ENCODE data around the gene CBX7. TPM values are rescaled to one million over a fixed set of nuclear protein-coding genes. Genes with fewer than 3 reads are reported as not detected.
A peak's percentile ranks its signal among the peaks of the same experiment; 100 is the strongest.

Gene CBX7
- total RNA-seq, 1 donor from 2014 or later, result 12.7 TPM

- Mint-ChIP-seq H3K4me3 (peak within 1 kb of the TSS; percentile 83), H3K9me3 (no peaks in the 10 kb centered on the region), H3K36me3 (ENCODE audit: low read depth) (peaks cover 2% of the 10 kb centered on the region), H3K27ac (peak within 1 kb of the TSS; percentile 96), H3K27me3 (ENCODE audit: insufficient read depth) (no peaks in the 10 kb centered on the region), H3K4me1 (ENCODE audit: low read depth) (peaks cover 78% of the 10 kb centered on the region)
- intact Hi-C loops (cut with micrococcal nuclease), result loop anchor here (5.0 kb wide), 2 partner anchors 85 to 115 kb away; partner anchors contain the start of genes APOBEC3B and APOBEC3C
- DNase-seq (ENCODE audit: low spot score), result peak; percentile 32
Measured at GRCh38 chr22:39097098-39098020, 55.1 kb downstream of the CBX7 start, which contains the start of gene APOBEC3H. Gene APOBEC3H, plus strand, starts transcription at chr22:39097244. Its CDS starts 3,035 bp downstream, at chr22:39100279.

DNA sequence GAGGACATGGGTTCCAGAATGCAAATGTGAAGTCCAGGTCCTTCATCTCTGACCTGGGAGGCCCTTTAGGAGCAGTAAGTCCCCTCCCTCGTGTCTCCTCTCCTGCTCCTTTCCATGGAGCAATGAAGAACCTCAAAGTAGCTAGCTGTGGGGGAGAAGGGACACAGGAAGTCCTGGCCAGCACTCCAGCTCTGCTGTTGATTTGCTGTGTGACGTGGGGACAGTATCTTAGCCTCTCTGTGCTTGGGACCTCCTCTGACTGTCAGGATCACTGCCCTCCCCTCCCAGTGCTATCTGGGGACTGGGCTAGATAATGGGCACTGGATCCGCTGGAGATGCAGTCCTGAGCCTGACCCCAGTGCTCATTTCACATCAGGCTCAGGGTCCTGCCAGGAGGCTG, 56.5 kb downstream of the CBX7 start:
- Mint-ChIP-seq H3K27ac (peak overlapping the region; percentile 89), H3K27me3 (ENCODE audit: insufficient read depth) (no peaks in the 10 kb centered on the region), H3K36me3 (ENCODE audit: low read depth) (peaks cover 2% of the 10 kb centered on the region), H3K4me1 (ENCODE audit: low read depth) (peaks cover 89% of the 10 kb centered on the region), H3K9me3 (no peaks in the 10 kb centered on the region), H3K4me3 (peak overlapping the region; percentile 3)
- no peak for DNase-seq (ENCODE audit: low spot score)
- intact Hi-C loops (cut with micrococcal nuclease), result loop anchor here (5.0 kb wide), 2 partner anchors 84 to 114 kb away; partner anchors contain the start of genes APOBEC3B and APOBEC3C

GRCh38 chr22:39094717-39095389, 57.6 kb downstream of the CBX7 start:
- Mint-ChIP-seq H3K27ac (peak overlapping the region; percentile 89), H3K27me3 (ENCODE audit: insufficient read depth) (no peaks in the 10 kb centered on the region), H3K4me3 (no peak overlapping the region), H3K9me3 (no peaks in the 10 kb centered on the region), H3K36me3 (ENCODE audit: low read depth) (peaks cover under 1% of the 10 kb centered on the region), H3K4me1 (ENCODE audit: low read depth) (peaks cover 89% of the 10 kb centered on the region)
- DNase-seq (ENCODE audit: low spot score), result no peak
- intact Hi-C loops (cut with micrococcal nuclease), result loop anchor here (5.0 kb wide), 3 partner anchors 83 to 338 kb away; partner anchors contain the start of genes APOBEC3B, APOBEC3C and SUN2

- Mint-ChIP-seq H3K36me3 (ENCODE audit: low read depth) (peaks cover 2% of the 10 kb centered on the region), H3K4me3 (peak overlapping the region; percentile 49), H3K27me3 (ENCODE audit: insufficient read depth) (no peaks in the 10 kb centered on the region), H3K27ac (peak overlapping the region; percentile 94), H3K4me1 (ENCODE audit: low read depth) (peaks cover 86% of the 10 kb centered on the region), H3K9me3 (no peaks in the 10 kb centered on the region)
- intact Hi-C loops (cut with micrococcal nuclease), result loop anchor here (5.0 kb wide), 1 partner anchor 335 kb away; the partner anchor contains the start of gene SUN2
- DNase-seq (ENCODE audit: low spot score), result no peak
Measured at GRCh38 chr22:39092111-39092862, 60.2 kb downstream of the CBX7 start.

DNA sequence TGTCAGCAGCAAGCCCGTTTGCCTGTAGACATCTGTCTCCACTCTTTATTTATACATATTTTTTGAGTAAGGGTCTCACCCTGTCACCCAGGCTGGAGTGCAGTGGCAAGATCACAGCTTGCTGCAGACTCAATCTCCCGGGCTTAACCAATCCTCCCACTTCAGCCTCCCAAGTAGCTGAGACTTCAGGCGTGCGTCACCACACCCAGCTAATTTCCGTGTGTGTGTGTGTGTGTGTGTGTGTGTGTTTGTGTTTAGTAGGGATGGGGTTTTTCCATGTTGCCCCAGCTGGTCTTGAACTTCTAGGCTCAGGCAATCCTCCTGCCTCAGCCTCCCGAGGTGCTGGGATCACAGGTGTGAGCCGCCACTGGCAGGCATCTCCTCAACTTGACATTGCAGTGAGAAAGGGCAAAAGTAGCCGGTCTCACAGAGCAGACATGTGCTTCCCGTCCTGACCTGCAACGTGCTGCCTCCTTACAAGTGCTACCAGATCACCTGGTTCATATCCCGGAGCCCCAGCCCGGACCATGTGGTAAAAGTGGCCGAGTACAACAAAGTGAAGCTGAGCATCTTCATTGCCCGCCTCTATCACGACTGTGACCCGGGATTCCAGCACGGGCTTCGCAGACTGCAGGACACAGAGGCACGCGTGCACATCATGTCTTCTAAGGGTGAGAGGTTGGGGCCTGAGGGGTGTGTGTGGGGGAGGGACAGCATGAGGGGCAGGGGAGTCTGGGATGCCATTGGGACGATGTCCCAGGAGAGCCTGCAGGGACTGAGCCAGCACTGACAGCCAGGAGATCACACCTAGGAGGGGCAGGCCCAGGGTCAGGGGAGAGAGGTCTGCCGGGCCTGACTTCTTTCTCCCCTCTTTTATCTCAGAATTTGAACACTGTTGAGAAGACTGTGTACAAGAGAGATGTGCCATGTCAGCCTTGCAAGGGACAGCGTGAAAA, 61.1 kb downstream of the CBX7 start:
- intact Hi-C loops (cut with micrococcal nuclease), result loop anchor here (2.0 to 5.0 kb wide), 3 partner anchors 219 to 334 kb away; partner anchors contain the start of genes CBX6, RPL3 and SUN2
- no peak for DNase-seq (ENCODE audit: low spot score)
- peaks cover 85% of the 10 kb centered on the region for H3K4me1 Mint-ChIP-seq (ENCODE audit: low read depth)
- no peaks in the 10 kb centered on the region for H3K27me3 Mint-ChIP-seq (ENCODE audit: insufficient read depth)
- H3K36me3 Mint-ChIP-seq (ENCODE audit: low read depth), result peaks cover 6% of the 10 kb centered on the region
- H3K9me3 Mint-ChIP-seq, result no peaks in the 10 kb centered on the region
- H3K4me3 Mint-ChIP-seq, result peak overlapping the region; percentile 75
- H3K27ac Mint-ChIP-seq, result peak overlapping the region; percentile 94

GRCh38 chr22:39090426-39091064, 61.9 kb downstream of the CBX7 start:
- peaks cover 12% of the 10 kb centered on the region for H3K36me3 Mint-ChIP-seq (ENCODE audit: low read depth)
- no peaks in the 10 kb centered on the region for H3K9me3 Mint-ChIP-seq
- no peaks in the 10 kb centered on the region for H3K27me3 Mint-ChIP-seq (ENCODE audit: insufficient read depth)
- peak overlapping the region; percentile 75 for H3K4me3 Mint-ChIP-seq
- H3K4me1 Mint-ChIP-seq (ENCODE audit: low read depth), result peaks cover 80% of the 10 kb centered on the region
- intact Hi-C loops (cut with micrococcal nuclease), result loop anchor here (1.0 to 5.0 kb wide), 6 partner anchors 9 to 333 kb away; partner anchors contain the start of genes APOBEC3G, CBX6, RPL3 and SUN2
- peak; percentile 81 for DNase-seq (ENCODE audit: low spot score)
- peak overlapping the region; percentile 94 for H3K27ac Mint-ChIP-seq

- intact Hi-C loops (cut with micrococcal nuclease), result loop anchor here (1.0 to 5.0 kb wide), 6 partner anchors 9 to 333 kb away; partner anchors contain the start of genes APOBEC3G, CBX6, RPL3 and SUN2
- H3K9me3 Mint-ChIP-seq, result no peaks in the 10 kb centered on the region
- no peak for DNase-seq (ENCODE audit: low spot score)
- no peaks in the 10 kb centered on the region for H3K27me3 Mint-ChIP-seq (ENCODE audit: insufficient read depth)
- peaks cover 74% of the 10 kb centered on the region for H3K4me1 Mint-ChIP-seq (ENCODE audit: low read depth)
- H3K36me3 Mint-ChIP-seq (ENCODE audit: low read depth), result peaks cover 13% of the 10 kb centered on the region
- H3K27ac Mint-ChIP-seq, result peak overlapping the region; percentile 94
- peak overlapping the region; percentile 75 for H3K4me3 Mint-ChIP-seq
Measured at GRCh38 chr22:39089928-39090327, 62.6 kb downstream of the CBX7 start.

GRCh38 chr22:39088685-39089032, 63.8 kb downstream of the CBX7 start:
- no peak for DNase-seq (ENCODE audit: low spot score)
- Mint-ChIP-seq H3K9me3 (no peaks in the 10 kb centered on the region), H3K36me3 (ENCODE audit: low read depth) (peaks cover 15% of the 10 kb centered on the region), H3K27ac (peak overlapping the region; percentile 68), H3K27me3 (ENCODE audit: insufficient read depth) (no peaks in the 10 kb centered on the region), H3K4me1 (ENCODE audit: low read depth) (peaks cover 66% of the 10 kb centered on the region), H3K4me3 (peak overlapping the region; percentile 2)
- intact Hi-C loops (cut with micrococcal nuclease), result no loop called here

DNA sequence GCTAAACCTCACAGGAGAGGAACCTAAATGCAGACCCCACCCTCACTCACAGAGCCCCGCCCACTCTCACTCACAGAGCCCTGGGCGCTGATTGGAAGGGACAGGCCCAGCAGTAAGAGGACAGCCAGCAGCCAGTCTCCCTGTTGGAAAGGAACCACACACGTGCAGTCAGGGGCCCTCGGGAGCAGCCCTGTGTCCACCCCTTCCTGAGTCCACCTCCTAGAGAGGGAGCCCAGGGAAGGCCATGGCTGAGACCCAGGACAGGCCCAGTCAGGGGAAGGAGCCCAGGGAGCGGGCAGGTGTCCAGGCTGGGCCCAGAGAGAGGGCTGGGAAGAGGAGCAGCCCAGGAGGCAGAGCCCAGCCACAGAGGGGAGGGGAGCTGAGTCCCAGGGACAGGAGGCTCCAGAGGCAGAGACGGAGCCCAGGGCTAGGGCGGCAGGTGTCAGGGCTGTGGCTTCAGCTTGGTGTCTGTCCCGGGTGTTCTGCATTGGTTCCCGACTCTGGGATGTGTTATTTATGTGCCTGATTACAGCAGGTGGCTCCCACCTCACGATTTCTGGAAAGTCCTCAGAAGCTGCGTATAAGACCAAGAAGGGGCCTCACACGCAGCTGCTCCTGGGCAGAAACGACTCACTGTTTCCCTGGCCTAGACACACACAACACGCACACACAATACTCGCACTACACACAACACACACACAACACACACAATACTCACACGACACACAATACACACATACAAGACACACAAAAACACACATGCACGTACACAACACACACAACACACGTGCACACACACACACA, 64.4 kb downstream of the CBX7 start:
- peak overlapping the region; percentile 2 for H3K4me3 Mint-ChIP-seq
- H3K9me3 Mint-ChIP-seq, result no peaks in the 10 kb centered on the region
- intact Hi-C loops (cut with micrococcal nuclease), result no loop called here
- H3K36me3 Mint-ChIP-seq (ENCODE audit: low read depth), result peaks cover 15% of the 10 kb centered on the region
- peak overlapping the region; percentile 80 for H3K27ac Mint-ChIP-seq
- H3K4me1 Mint-ChIP-seq (ENCODE audit: low read depth), result peaks cover 65% of the 10 kb centered on the region
- no peaks in the 10 kb centered on the region for H3K27me3 Mint-ChIP-seq (ENCODE audit: insufficient read depth)
- DNase-seq (ENCODE audit: low spot score), result no peak

GRCh38 chr22:39087098-39087497, 65.4 kb downstream of the CBX7 start:
- H3K27me3 Mint-ChIP-seq (ENCODE audit: insufficient read depth), result no peaks in the 10 kb centered on the region
- H3K9me3 Mint-ChIP-seq, result no peaks in the 10 kb centered on the region
- no peak for DNase-seq (ENCODE audit: low spot score)
- no peak overlapping the region for H3K4me3 Mint-ChIP-seq
- H3K36me3 Mint-ChIP-seq (ENCODE audit: low read depth), result peaks cover 17% of the 10 kb centered on the region
- peaks cover 65% of the 10 kb centered on the region for H3K4me1 Mint-ChIP-seq (ENCODE audit: low read depth)
- intact Hi-C loops (cut with micrococcal nuclease), result no loop called here
- peak overlapping the region; percentile 84 for H3K27ac Mint-ChIP-seq

Data from activated T-helper 1 cell treated with anti-CD3 and anti-CD28 coated beads, Interleukin-12 subunit alpha, Interleukin-12 subunit beta, Interleukin-2, Interleukin-4 antibody, amounts not matched to agents 30 ng/mL and 10 ng/mL and 1 ng/mL, durations not matched to agents 14 hours and 24 hours and 36 hours (primary cell).